Stimulated activated memory B cell treated with anti-CD40 and anti-IgM and Interleukin-4, amounts not matched to agents 10 μg/mL and 1 μg/mL and 100 μg/mL, for 72 hours (primary cell): Measurements from ENCODE around the gene IL31RA.

ENCODE experiments used
- ATAC-seq: fragments of 150-1000 bp; cut with Tn5 transposase; 2 replicates; pipeline ENCODE4 v1.10.0; 2021
- H3K27ac Mint-ChIP-seq: one replicate; pipeline ENCODE4 v1.8.0; 2022; ENCODE audit warnings: mild to moderate bottlenecking, mixed read lengths
- H3K27me3 Mint-ChIP-seq: one replicate; pipeline ENCODE4 v1.8.0; 2022; ENCODE audit warnings: mixed read lengths
- H3K36me3 Mint-ChIP-seq: one replicate; pipeline ENCODE4 v1.8.0; 2022; ENCODE audit warnings: mixed read lengths
- H3K4me1 Mint-ChIP-seq: one replicate; pipeline ENCODE4 v1.8.0; 2022; ENCODE audit warnings: mixed read lengths
- H3K4me3 Mint-ChIP-seq: one replicate; pipeline ENCODE4 v1.8.0; 2022; ENCODE audit warnings: mild to moderate bottlenecking, moderate library complexity, mixed read lengths
- H3K9me3 Mint-ChIP-seq: one replicate; pipeline ENCODE4 v1.8.0; 2022; ENCODE audit warnings: mixed read lengths

Gene IL31RA

GRCh38 chr5:55877655-55878054 lies 26.5 kb downstream of the IL31RA start:
- Mint-ChIP-seq H3K9me3 (no peaks in the 10 kb centered on the region), H3K4me3 (no peak overlapping the region), H3K4me1 (no peaks in the 10 kb centered on the region), H3K27ac (no peak overlapping the region), H3K36me3 (no peaks in the 10 kb centered on the region), H3K27me3 (no peaks in the 10 kb centered on the region)
- no peak for ATAC-seq

- Mint-ChIP-seq H3K4me1 (no peaks in the 10 kb centered on the region), H3K27me3 (no peaks in the 10 kb centered on the region), H3K36me3 (no peaks in the 10 kb centered on the region), H3K4me3 (no peak overlapping the region), H3K27ac (no peak overlapping the region), H3K9me3 (no peaks in the 10 kb centered on the region)
- no peak for ATAC-seq
These were observed 29.3 kb downstream of the IL31RA start for GRCh38 chr5:55880453-55880852.

- no peaks in the 10 kb centered on the region for H3K36me3 Mint-ChIP-seq
- H3K27ac Mint-ChIP-seq = no peak overlapping the region
- H3K4me1 Mint-ChIP-seq = no peaks in the 10 kb centered on the region
- H3K27me3 Mint-ChIP-seq = no peaks in the 10 kb centered on the region
- no peak for ATAC-seq
- no peaks in the 10 kb centered on the region for H3K9me3 Mint-ChIP-seq
- no peak overlapping the region for H3K4me3 Mint-ChIP-seq
These were observed 34.2 kb downstream of the IL31RA start for GRCh38 chr5:55885359-55885758.

GRCh38 chr5:55888205-55888604 lies 37.0 kb downstream of the IL31RA start:
- no peaks in the 10 kb centered on the region for H3K9me3 Mint-ChIP-seq
- no peak overlapping the region for H3K4me3 Mint-ChIP-seq
- no peaks in the 10 kb centered on the region for H3K36me3 Mint-ChIP-seq
- no peaks in the 10 kb centered on the region for H3K27me3 Mint-ChIP-seq
- ATAC-seq = no peak
- H3K4me1 Mint-ChIP-seq = no peaks in the 10 kb centered on the region
- no peak overlapping the region for H3K27ac Mint-ChIP-seq

- no peak for ATAC-seq
- Mint-ChIP-seq H3K36me3 (no peaks in the 10 kb centered on the region), H3K27me3 (peaks cover 5% of the 10 kb centered on the region), H3K4me3 (no peak overlapping the region), H3K27ac (no peak overlapping the region), H3K4me1 (peaks cover 4% of the 10 kb centered on the region), H3K9me3 (no peaks in the 10 kb centered on the region)
These were observed 41.3 kb downstream of the IL31RA start for GRCh38 chr5:55892479-55892878.

- no peak overlapping the region for H3K4me3 Mint-ChIP-seq
- peaks cover 11% of the 10 kb centered on the region for H3K27me3 Mint-ChIP-seq
- H3K4me1 Mint-ChIP-seq = peaks cover 7% of the 10 kb centered on the region
- H3K27ac Mint-ChIP-seq = no peak overlapping the region
- no peaks in the 10 kb centered on the region for H3K36me3 Mint-ChIP-seq
- no peak for ATAC-seq
- no peaks in the 10 kb centered on the region for H3K9me3 Mint-ChIP-seq
These were observed 43.0 kb downstream of the IL31RA start for GRCh38 chr5:55894135-55894534.

- no peak overlapping the region for H3K27ac Mint-ChIP-seq
- ATAC-seq = no peak
- peaks cover 13% of the 10 kb centered on the region for H3K4me1 Mint-ChIP-seq
- no peaks in the 10 kb centered on the region for H3K36me3 Mint-ChIP-seq
- H3K4me3 Mint-ChIP-seq = no peak overlapping the region
- H3K9me3 Mint-ChIP-seq = no peaks in the 10 kb centered on the region
- H3K27me3 Mint-ChIP-seq = peaks cover 11% of the 10 kb centered on the region
These were observed 44.2 kb downstream of the IL31RA start for GRCh38 chr5:55895346-55895745.

- Mint-ChIP-seq H3K9me3 (no peaks in the 10 kb centered on the region), H3K27ac (no peak overlapping the region), H3K4me3 (no peak overlapping the region), H3K36me3 (no peaks in the 10 kb centered on the region), H3K4me1 (peaks cover 17% of the 10 kb centered on the region), H3K27me3 (peaks cover 11% of the 10 kb centered on the region)
- ATAC-seq = no peak
These were observed 45.1 kb downstream of the IL31RA start for GRCh38 chr5:55896238-55896637.

GRCh38 chr5:55896663-55897062 lies 45.5 kb downstream of the IL31RA start:
- no peaks in the 10 kb centered on the region for H3K9me3 Mint-ChIP-seq
- H3K27me3 Mint-ChIP-seq = peaks cover 11% of the 10 kb centered on the region
- no peaks in the 10 kb centered on the region for H3K36me3 Mint-ChIP-seq
- H3K27ac Mint-ChIP-seq = no peak overlapping the region
- H3K4me1 Mint-ChIP-seq = peaks cover 17% of the 10 kb centered on the region
- no peak for ATAC-seq
- H3K4me3 Mint-ChIP-seq = no peak overlapping the region

GRCh38 chr5:55897206-55897894 lies 46.2 kb downstream of the IL31RA start:
- H3K4me3 Mint-ChIP-seq = no peak overlapping the region
- peaks cover 17% of the 10 kb centered on the region for H3K4me1 Mint-ChIP-seq
- no peaks in the 10 kb centered on the region for H3K36me3 Mint-ChIP-seq
- no peak overlapping the region for H3K27ac Mint-ChIP-seq
- ATAC-seq = no peak
- no peaks in the 10 kb centered on the region for H3K9me3 Mint-ChIP-seq
- peaks cover 11% of the 10 kb centered on the region for H3K27me3 Mint-ChIP-seq

- ATAC-seq = no peak
- Mint-ChIP-seq H3K4me3 (no peak overlapping the region), H3K9me3 (no peaks in the 10 kb centered on the region)
These were observed 46.7 kb downstream of the IL31RA start for GRCh38 chr5:55897905-55898304.

GRCh38 chr5:55899344-55899743 lies 48.2 kb downstream of the IL31RA start:
- Mint-ChIP-seq H3K4me1 (peaks cover 34% of the 10 kb centered on the region), H3K27ac (no peak overlapping the region), H3K27me3 (peaks cover 11% of the 10 kb centered on the region), H3K4me3 (no peak overlapping the region), H3K36me3 (no peaks in the 10 kb centered on the region), H3K9me3 (no peaks in the 10 kb centered on the region)
- no peak for ATAC-seq

More at GRCh38 chr5:55897905-55898304, 46.7 kb downstream of the IL31RA start:
- peaks cover 11% of the 10 kb centered on the region for H3K27me3 Mint-ChIP-seq
- H3K4me1 Mint-ChIP-seq = peaks cover 20% of the 10 kb centered on the region
- H3K27ac Mint-ChIP-seq = no peak overlapping the region
- H3K36me3 Mint-ChIP-seq = no peaks in the 10 kb centered on the region

GRCh38 chr5:55900068-55900467 lies 48.9 kb downstream of the IL31RA start:
- Mint-ChIP-seq H3K27ac (no peak overlapping the region), H3K4me1 (peaks cover 36% of the 10 kb centered on the region), H3K9me3 (no peaks in the 10 kb centered on the region), H3K36me3 (no peaks in the 10 kb centered on the region), H3K4me3 (no peak overlapping the region), H3K27me3 (peaks cover 11% of the 10 kb centered on the region)
- no peak for ATAC-seq

GRCh38 chr5:55900776-55901175 lies 49.6 kb downstream of the IL31RA start:
- Mint-ChIP-seq H3K27me3 (peaks cover 11% of the 10 kb centered on the region), H3K4me1 (peaks cover 36% of the 10 kb centered on the region), H3K9me3 (no peaks in the 10 kb centered on the region), H3K27ac (no peak overlapping the region), H3K36me3 (no peaks in the 10 kb centered on the region), H3K4me3 (no peak overlapping the region)
- ATAC-seq = no peak

GRCh38 chr5:55902696-55903095 lies 51.5 kb downstream of the IL31RA start:
- H3K4me1 Mint-ChIP-seq = peaks cover 30% of the 10 kb centered on the region

GRCh38 chr5:55903121-55903701 lies 52.1 kb downstream of the IL31RA start:
- Mint-ChIP-seq H3K4me3 (peak overlapping the region; percentile 20), H3K27ac (peak overlapping the region; percentile 19), H3K36me3 (no peaks in the 10 kb centered on the region), H3K4me1 (peaks cover 30% of the 10 kb centered on the region), H3K27me3 (no peaks in the 10 kb centered on the region), H3K9me3 (no peaks in the 10 kb centered on the region)
- ATAC-seq = peak; percentile 92

More at GRCh38 chr5:55902696-55903095, 51.5 kb downstream of the IL31RA start:
- Mint-ChIP-seq H3K27me3 (peaks cover 4% of the 10 kb centered on the region), H3K36me3 (no peaks in the 10 kb centered on the region), H3K9me3 (no peaks in the 10 kb centered on the region), H3K27ac (no peak overlapping the region), H3K4me3 (no peak overlapping the region)
- ATAC-seq = no peak
